GM23248 (cell line): Measurements from ENCODE around the gene TMEM61.
"Not testable (repeated sequence)": the region's sequence is repeated elsewhere in the genome, so short reads cannot be mapped to it uniquely, and the experiment has no call there.

ENCODE experiments used
- EZH2 ChIP-seq: fragments of 200-600 bp; sonication (generic); IDR thresholded peaks from 2 replicates; pipeline ENCODE4 v1.6.1; 2018; ENCODE audit warnings: antibody characterized with exemption, mild to moderate bottlenecking; ENCODE audit not compliant: insufficient read depth, poor library complexity, severe bottlenecking
- EZH2phosphoT487 ChIP-seq: fragments of 200-600 bp; sonication (generic); IDR thresholded peaks from 2 replicates; pipeline ENCODE4 v1.6.1; 2018; ENCODE audit warnings: antibody characterized with exemption, moderate library complexity, mild to moderate bottlenecking, low read depth; ENCODE audit not compliant: insufficient read depth

DNA sequence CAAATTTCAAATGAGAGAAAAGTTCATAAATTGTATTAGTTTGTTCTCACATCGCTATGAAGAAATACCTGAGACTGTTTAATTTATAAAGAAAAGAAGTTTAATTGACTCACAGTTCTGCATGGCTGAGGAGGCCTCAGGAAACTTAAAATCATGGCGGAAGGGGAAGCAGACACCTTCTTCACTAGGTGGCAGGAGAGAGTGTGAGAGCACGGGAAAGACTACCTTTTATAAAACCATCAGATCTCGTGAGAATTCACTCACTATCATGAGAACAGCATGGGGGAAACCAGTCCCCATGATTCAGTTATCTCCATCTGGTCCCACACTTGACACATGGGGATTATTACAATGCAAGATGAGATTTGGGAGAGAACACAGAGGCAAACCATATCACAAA, 41.5 kb upstream of the TMEM61 start:
- TF ChIP-seq EZH2, EZH2phosphoT487: not testable (repeated sequence)
